ENCODE results near the gene EVX1. TPM values are rescaled to one million over a fixed set of nuclear protein-coding genes. Genes with fewer than 3 reads are reported as not detected.

The EVX1 gene
- total RNA-seq, 1 experiment from 2014 or later: 0.10 TPM

DNA sequence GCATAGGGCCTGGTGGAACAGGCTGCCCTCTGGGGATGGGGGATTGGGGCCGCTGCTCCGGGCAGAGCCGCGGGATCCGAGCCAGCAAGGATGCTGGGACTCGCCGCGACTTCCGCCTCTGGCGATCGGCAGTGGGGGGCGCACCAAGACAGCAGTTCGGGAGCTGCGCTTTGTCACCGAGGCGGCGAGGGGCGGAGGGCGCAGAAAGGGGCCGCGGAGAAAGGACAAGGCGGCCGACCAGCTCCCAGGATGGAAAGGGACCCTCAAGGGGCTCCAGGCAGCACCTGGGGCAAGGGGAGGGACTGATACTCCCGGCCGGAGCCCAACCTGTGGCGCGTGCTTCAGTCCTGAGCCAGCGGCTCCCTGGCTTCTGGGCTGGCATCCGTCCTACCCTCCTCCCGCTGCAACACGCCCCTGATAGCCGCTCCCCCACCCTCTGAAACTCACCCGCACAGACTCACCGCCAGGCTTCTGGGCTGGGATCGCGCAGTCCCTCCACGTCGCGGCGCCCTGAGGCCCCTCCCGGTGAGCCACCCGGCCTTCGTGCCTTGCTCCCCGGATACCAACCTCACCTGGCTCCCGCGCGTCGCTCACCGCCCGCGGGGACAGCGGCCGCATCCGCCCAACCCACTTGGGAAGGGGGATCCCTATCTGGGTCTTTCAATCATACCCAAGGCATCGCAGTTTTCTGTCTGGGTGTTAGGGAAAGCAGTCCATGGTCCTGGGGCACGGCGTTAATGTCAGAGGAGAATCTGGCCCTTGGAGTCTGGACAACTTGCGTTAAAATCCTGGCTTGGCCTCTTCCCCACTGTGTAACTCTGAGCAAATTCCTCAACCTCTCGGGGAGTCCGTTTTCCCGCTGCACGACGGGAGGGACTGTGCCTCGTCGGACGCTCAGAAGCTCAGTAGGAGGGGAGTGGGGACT is 7.0 kb upstream of the EVX1 start:
- H3K4me1 ChIP-seq (ENCODE audit: control insufficient read depth, insufficient read depth, low read length): 0 out of 2 replicates have a peak, but pooled peaks cover 7% of the 10 kb centered on the region
- peak overlapping the region; percentile 47 to 76 for H3K4me3 ChIP-seq (ENCODE audit: low read depth in 2 of 2, low read length in 2 of 2)
- no peaks in the 10 kb centered on the region for H3K9me3 ChIP-seq (ENCODE audit: control insufficient read depth, insufficient read depth, low read depth, low read length)
- ATAC-seq (peak; percentile 92), DNase-seq (ENCODE audit: low read depth, low spot score) (no peak)
- H3K27me3 ChIP-seq (ENCODE audit: control insufficient read depth, insufficient read depth, low read length): no peaks in the 10 kb centered on the region; the same call in 1 of the 2 replicates
- peak overlapping the region; percentile 64; the same call in 1 of the 2 replicates for H3K27ac ChIP-seq (ENCODE audit: low read length)
- CTCF ChIA-PET: interaction anchor here (0.7 to 1.2 kb wide), 2 partner anchors 370 to 406 kb away, joined by 3 read pairs; no protein-coding TSS in a partner anchor
- BruUV-seq (replicated peaks): no TSS peak
- intact Hi-C loops (cut with micrococcal nuclease; ENCODE audit: unreplicated experiment): loop anchor here (2.0 kb wide), 1 partner anchor 341 kb away; no protein-coding TSS in a partner anchor
- TF ChIP-seq, protein P1, sequence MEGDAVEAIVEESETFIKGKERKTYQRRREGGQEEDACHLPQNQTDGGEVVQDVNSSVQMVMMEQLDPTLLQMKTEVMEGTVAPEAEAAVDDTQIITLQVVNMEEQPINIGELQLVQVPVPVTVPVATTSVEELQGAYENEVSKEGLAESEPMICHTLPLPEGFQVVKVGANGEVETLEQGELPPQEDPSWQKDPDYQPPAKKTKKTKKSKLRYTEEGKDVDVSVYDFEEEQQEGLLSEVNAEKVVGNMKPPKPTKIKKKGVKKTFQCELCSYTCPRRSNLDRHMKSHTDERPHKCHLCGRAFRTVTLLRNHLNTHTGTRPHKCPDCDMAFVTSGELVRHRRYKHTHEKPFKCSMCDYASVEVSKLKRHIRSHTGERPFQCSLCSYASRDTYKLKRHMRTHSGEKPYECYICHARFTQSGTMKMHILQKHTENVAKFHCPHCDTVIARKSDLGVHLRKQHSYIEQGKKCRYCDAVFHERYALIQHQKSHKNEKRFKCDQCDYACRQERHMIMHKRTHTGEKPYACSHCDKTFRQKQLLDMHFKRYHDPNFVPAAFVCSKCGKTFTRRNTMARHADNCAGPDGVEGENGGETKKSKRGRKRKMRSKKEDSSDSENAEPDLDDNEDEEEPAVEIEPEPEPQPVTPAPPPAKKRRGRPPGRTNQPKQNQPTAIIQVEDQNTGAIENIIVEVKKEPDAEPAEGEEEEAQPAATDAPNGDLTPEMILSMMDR (IDR thresholded peaks at IDR 0.05): peak; percentile 89; the same call in 1 of the 2 replicates
- peak; percentile 35; the same call in 1 of the 2 replicates for TF ChIP-seq TCF7L2 (IDR thresholded peaks at IDR 0.05; ENCODE audit: low read depth, low read length)
- TF ChIP-seq SIN3A (IDR thresholded peaks at IDR 0.05; ENCODE audit: borderline replicate concordance, insufficient read depth, low read depth, low read length): no peak
- TF ChIP-seq POLR2AphosphoS5 (IDR thresholded peaks at IDR 0.05; ENCODE audit: low read depth, low read length): no peak
- TF ChIP-seq, protein P2, sequence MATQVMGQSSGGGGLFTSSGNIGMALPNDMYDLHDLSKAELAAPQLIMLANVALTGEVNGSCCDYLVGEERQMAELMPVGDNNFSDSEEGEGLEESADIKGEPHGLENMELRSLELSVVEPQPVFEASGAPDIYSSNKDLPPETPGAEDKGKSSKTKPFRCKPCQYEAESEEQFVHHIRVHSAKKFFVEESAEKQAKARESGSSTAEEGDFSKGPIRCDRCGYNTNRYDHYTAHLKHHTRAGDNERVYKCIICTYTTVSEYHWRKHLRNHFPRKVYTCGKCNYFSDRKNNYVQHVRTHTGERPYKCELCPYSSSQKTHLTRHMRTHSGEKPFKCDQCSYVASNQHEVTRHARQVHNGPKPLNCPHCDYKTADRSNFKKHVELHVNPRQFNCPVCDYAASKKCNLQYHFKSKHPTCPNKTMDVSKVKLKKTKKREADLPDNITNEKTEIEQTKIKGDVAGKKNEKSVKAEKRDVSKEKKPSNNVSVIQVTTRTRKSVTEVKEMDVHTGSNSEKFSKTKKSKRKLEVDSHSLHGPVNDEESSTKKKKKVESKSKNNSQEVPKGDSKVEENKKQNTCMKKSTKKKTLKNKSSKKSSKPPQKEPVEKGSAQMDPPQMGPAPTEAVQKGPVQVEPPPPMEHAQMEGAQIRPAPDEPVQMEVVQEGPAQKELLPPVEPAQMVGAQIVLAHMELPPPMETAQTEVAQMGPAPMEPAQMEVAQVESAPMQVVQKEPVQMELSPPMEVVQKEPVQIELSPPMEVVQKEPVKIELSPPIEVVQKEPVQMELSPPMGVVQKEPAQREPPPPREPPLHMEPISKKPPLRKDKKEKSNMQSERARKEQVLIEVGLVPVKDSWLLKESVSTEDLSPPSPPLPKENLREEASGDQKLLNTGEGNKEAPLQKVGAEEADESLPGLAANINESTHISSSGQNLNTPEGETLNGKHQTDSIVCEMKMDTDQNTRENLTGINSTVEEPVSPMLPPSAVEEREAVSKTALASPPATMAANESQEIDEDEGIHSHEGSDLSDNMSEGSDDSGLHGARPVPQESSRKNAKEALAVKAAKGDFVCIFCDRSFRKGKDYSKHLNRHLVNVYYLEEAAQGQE (IDR thresholded peaks at IDR 0.05; ENCODE audit: insufficient read depth in 1 of 2, low read depth in 2 of 2, low read length in 1 of 2): no peak
- POLR2A ChIA-PET: no interaction called here
- no peaks in the 10 kb centered on the region for H3K36me3 ChIP-seq (ENCODE audit: control insufficient read depth, insufficient read depth, low read length)
- in situ Hi-C loops (cut with HindIII; ENCODE audit: low pct_unique_long_range_greater_than_20kb, low sequenced_read_pairs): no loop called here

DNA sequence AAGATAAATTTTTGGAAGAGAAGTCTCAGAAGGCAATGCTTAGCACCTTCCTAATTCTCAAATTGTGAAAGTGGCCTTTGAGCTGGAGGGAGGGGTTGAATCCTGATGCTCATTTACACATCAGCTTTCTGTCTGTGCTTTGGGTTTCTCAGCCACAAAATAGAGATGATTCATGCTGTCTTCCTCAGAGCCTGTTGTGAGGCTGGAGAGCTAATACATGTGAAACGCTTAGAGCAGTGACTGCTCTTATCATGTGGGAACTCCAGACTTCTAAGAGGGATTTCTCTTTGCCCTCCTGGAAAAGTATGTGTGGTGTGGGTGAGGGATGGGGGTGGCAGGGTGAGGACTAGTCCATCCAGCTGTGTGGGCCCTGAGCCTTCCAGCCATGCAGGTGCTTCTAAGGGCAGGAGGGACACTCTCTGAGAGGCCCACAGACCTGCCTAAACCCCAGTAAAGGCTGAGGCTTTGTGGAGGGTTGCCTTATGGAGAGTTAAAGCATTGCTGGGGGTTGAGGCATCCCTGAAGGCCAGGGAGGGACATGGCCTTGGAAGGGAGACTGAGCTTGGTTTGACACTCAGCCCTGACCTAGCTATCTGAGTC is 4.8 kb upstream of the EVX1 start:
- intact Hi-C loops (cut with micrococcal nuclease; ENCODE audit: unreplicated experiment): no loop called here
- ChIA-PET POLR2A (no interaction called here), CTCF (interaction anchor here (0.6 kb wide), 2 partner anchors 336 to 855 kb away, joined by 3 read pairs; no protein-coding TSS in a partner anchor)
- DNase-seq (ENCODE audit: low read depth, low spot score) (no peak), ATAC-seq (no peak)
- Histone ChIP-seq H3K27me3 (ENCODE audit: control insufficient read depth, insufficient read depth, low read length) (peaks cover 16% of the 10 kb centered on the region), H3K4me1 (ENCODE audit: control insufficient read depth, insufficient read depth, low read length) (0 out of 2 replicates have a peak, but pooled peaks cover 7% of the 10 kb centered on the region), H3K27ac (ENCODE audit: low read length) (no peak overlapping the region), H3K36me3 (ENCODE audit: control insufficient read depth, insufficient read depth, low read length) (no peaks in the 10 kb centered on the region), H3K4me3 (ENCODE audit: low read depth in 2 of 2, low read length in 2 of 2) (no peak overlapping the region), H3K9me3 (ENCODE audit: control insufficient read depth, insufficient read depth, low read depth, low read length) (no peaks in the 10 kb centered on the region)
- BruUV-seq (replicated peaks): no TSS peak
- in situ Hi-C loops (cut with HindIII; ENCODE audit: low pct_unique_long_range_greater_than_20kb, low sequenced_read_pairs): no loop called here
- TF ChIP-seq, protein P2 (IDR thresholded peaks at IDR 0.05; ENCODE audit: insufficient read depth in 1 of 2, low read depth in 2 of 2, low read length in 1 of 2): no peak
- TF ChIP-seq TCF7L2 (IDR thresholded peaks at IDR 0.05; ENCODE audit: low read depth, low read length): no peak
- TF ChIP-seq, protein P1 (IDR thresholded peaks at IDR 0.05): no peak
- TF ChIP-seq SIN3A (IDR thresholded peaks at IDR 0.05; ENCODE audit: borderline replicate concordance, insufficient read depth, low read depth, low read length): no peak
- TF ChIP-seq POLR2AphosphoS5 (IDR thresholded peaks at IDR 0.05; ENCODE audit: low read depth, low read length): no peak

Data from Panc1 (cell line).